NT2/D1 (cell line): Measurements from ENCODE around the gene PRRX2.
A peak's percentile ranks its signal among the peaks of the same experiment; 100 is the strongest.

Experiments used
- DNase-seq: peaks from one replicate; pipeline ENCODE4 v3.0.0-alpha.2; 2011; ENCODE audit warnings: low read depth, low spot score
- H3K27me3 ChIP-seq: 2 replicates; pipeline ENCODE4 v1.6.0; 2011; ENCODE audit warnings: mild to moderate bottlenecking; ENCODE audit not compliant: insufficient read length, insufficient read depth
- H3K36me3 ChIP-seq: 2 replicates; pipeline ENCODE4 v1.6.1; 2011; ENCODE audit warnings: mild to moderate bottlenecking, low read length, mixed read lengths; ENCODE audit not compliant: insufficient read depth, insufficient read length
- H3K4me1 ChIP-seq: 2 replicates; pipeline ENCODE4 v1.5.1; 2011; ENCODE audit not compliant: insufficient read depth, insufficient read length
- H3K4me3 ChIP-seq: 2 replicates; pipeline ENCODE4 v1.5.1; 2011; ENCODE audit warnings: low read depth; ENCODE audit not compliant: insufficient read length
- H3K9ac ChIP-seq: 2 replicates; pipeline ENCODE4 v1.6.0; 2011; ENCODE audit warnings: low read depth; ENCODE audit not compliant: insufficient read length
- H3K9me3 ChIP-seq: 2 replicates; pipeline ENCODE4 v1.5.1; 2011; ENCODE audit warnings: mild to moderate bottlenecking, low read length; ENCODE audit not compliant: insufficient read depth
- SUZ12 ChIP-seq: IDR thresholded peaks from 2 replicates; pipeline ENCODE4 v1.6.1; 2011; ENCODE audit not compliant: insufficient read length, insufficient read depth; ENCODE audit errors: extremely low read depth
- YY1 ChIP-seq: IDR thresholded peaks from 2 replicates; pipeline ENCODE4 v1.6.1; 2011; ENCODE audit not compliant: insufficient read length, insufficient read depth
- ZNF274 ChIP-seq: IDR thresholded peaks from 2 replicates; pipeline ENCODE4 v1.6.1; 2011; ENCODE audit warnings: mild to moderate bottlenecking, low read depth, low read length

PRRX2 gene

GRCh38 chr9:129674229-129674628 lies 8.8 kb downstream of the PRRX2 start:
- Histone ChIP-seq H3K27me3 (no peaks in the 10 kb centered on the region), H3K9ac (no peak overlapping the region), H3K4me3 (no peak overlapping the region), H3K36me3 (no peaks in the 10 kb centered on the region), H3K9me3 (no peaks in the 10 kb centered on the region), H3K4me1 (peaks cover 34% of the 10 kb centered on the region)
- DNase-seq, result no peak
- TF ChIP-seq SUZ12, result no peak
- no peak for TF ChIP-seq YY1
- TF ChIP-seq ZNF274, result no peak

DNA sequence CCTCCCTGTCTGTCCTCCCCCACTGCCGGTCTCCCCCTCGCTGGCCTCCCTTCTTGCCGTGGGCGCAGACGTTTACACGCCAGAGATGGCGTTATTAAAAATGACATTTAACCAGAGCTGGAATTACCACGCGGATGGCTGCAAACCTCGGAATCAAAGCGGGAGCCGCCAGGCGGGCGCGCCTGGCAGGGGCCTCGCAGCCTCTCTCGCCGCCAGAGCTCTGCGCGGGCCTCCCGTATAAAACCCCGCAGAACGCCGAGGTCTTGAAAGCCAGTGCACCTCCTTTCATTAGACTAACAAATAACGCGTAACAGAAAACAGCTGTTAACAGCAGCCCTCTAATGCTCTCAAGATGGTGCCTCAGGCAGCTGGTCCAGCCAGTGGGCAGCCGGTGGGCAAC lies 10.2 kb downstream of the PRRX2 start:
- no peak overlapping the region for H3K4me3 ChIP-seq
- no peak overlapping the region for H3K9ac ChIP-seq
- H3K27me3 ChIP-seq, result no peaks in the 10 kb centered on the region

DNA sequence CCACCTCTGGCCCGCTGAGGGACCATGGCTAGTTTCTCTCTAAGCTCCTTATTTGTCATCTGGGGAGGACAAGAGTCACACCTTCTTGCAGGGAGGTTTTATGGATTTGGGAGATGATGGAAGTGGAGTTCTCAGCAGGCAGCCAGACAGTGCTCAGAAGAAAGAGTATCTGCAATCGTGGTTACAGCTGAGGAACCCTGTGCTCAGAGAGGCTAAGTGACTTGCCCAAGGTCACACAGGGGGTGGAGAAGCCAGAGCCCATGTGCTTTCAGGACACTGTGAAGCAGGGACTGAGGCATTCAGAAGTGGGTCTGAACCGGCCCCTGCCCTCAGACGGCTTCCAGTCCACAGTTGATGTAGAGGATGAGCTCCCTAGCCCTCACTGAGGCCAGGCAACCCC lies 10.8 kb downstream of the PRRX2 start:
- Histone ChIP-seq H3K9ac (no peak overlapping the region), H3K4me1 (peaks cover 32% of the 10 kb centered on the region), H3K9me3 (no peaks in the 10 kb centered on the region), H3K36me3 (no peaks in the 10 kb centered on the region), H3K4me3 (no peak overlapping the region), H3K27me3 (no peaks in the 10 kb centered on the region)
- DNase-seq, result no peak
- TF ChIP-seq SUZ12 (no peak), YY1 (no peak), ZNF274 (no peak)

More for the DNA sequence above, 10.2 kb downstream of the PRRX2 start:
- DNase-seq, result no peak
- H3K36me3 ChIP-seq, result no peaks in the 10 kb centered on the region
- TF ChIP-seq ZNF274 (no peak), YY1 (no peak), SUZ12 (no peak)
- H3K9me3 ChIP-seq, result no peaks in the 10 kb centered on the region
- H3K4me1 ChIP-seq, result peaks cover 32% of the 10 kb centered on the region

GRCh38 chr9:129676975-129677374 lies 11.5 kb downstream of the PRRX2 start:
- peaks cover 32% of the 10 kb centered on the region for H3K4me1 ChIP-seq
- no peak for TF ChIP-seq YY1
- no peaks in the 10 kb centered on the region for H3K27me3 ChIP-seq
- H3K4me3 ChIP-seq, result no peak overlapping the region
- peak overlapping the region; percentile 58 for H3K9ac ChIP-seq
- H3K9me3 ChIP-seq, result no peaks in the 10 kb centered on the region
- no peaks in the 10 kb centered on the region for H3K36me3 ChIP-seq
- no peak for DNase-seq

- no peak for DNase-seq
- peak overlapping the region; percentile 58 for H3K9ac ChIP-seq
- H3K4me1 ChIP-seq, result peaks cover 34% of the 10 kb centered on the region
- H3K36me3 ChIP-seq, result no peaks in the 10 kb centered on the region
- no peak overlapping the region for H3K4me3 ChIP-seq
- no peaks in the 10 kb centered on the region for H3K27me3 ChIP-seq
- no peaks in the 10 kb centered on the region for H3K9me3 ChIP-seq
- TF ChIP-seq ZNF274 (no peak), SUZ12 (no peak), YY1 (no peak)
These were observed 12.0 kb downstream of the PRRX2 start for GRCh38 chr9:129677456-129677855.

GRCh38 chr9:129678844-129679243 lies 13.4 kb downstream of the PRRX2 start:
- peaks cover 34% of the 10 kb centered on the region for H3K4me1 ChIP-seq
- H3K36me3 ChIP-seq, result no peaks in the 10 kb centered on the region
- H3K4me3 ChIP-seq, result no peak overlapping the region
- H3K9me3 ChIP-seq, result no peaks in the 10 kb centered on the region
- no peak for DNase-seq
- TF ChIP-seq ZNF274 (no peak), YY1 (no peak), SUZ12 (no peak)
- peak overlapping the region; percentile 46 for H3K9ac ChIP-seq
- no peaks in the 10 kb centered on the region for H3K27me3 ChIP-seq

DNA sequence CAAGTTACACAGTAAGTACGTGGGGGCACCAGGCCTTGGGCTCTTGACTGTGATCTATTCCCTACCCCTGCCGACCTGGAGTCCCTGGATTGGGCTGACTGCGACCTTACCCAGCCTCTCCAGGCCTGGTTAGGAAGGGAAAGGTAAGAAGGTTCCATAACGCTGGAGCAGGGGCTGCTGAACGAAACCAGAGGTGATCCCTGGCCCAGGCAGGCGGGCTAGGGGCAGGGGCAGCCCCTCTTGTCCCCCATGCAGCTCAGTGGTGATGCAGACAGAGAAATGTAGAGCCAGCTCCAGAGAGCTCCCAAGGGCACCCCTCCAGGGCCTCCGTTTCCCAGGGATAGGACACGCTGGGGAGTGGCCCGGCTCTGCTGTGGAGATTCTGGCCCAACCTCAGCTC lies 14.1 kb downstream of the PRRX2 start:
- Histone ChIP-seq H3K9me3 (no peaks in the 10 kb centered on the region), H3K36me3 (no peaks in the 10 kb centered on the region), H3K4me1 (peaks cover 35% of the 10 kb centered on the region), H3K4me3 (no peak overlapping the region), H3K9ac (peak overlapping the region; percentile 45), H3K27me3 (no peaks in the 10 kb centered on the region)
- DNase-seq, result no peak
- TF ChIP-seq YY1 (no peak), SUZ12 (no peak), ZNF274 (no peak)

- no peak for DNase-seq
- no peak for TF ChIP-seq YY1
- no peak for TF ChIP-seq SUZ12
- TF ChIP-seq ZNF274, result no peak
- Histone ChIP-seq H3K36me3 (no peaks in the 10 kb centered on the region), H3K27me3 (no peaks in the 10 kb centered on the region), H3K9ac (no peak overlapping the region), H3K4me1 (peaks cover 33% of the 10 kb centered on the region), H3K9me3 (no peaks in the 10 kb centered on the region), H3K4me3 (no peak overlapping the region)
These were observed 16.5 kb downstream of the PRRX2 start for GRCh38 chr9:129681924-129682323.
